IMR-90 (cell line): Measurements from ENCODE around the gene OGFOD1. TPM values are rescaled to one million over a fixed set of nuclear protein-coding genes. Genes with fewer than 3 reads are reported as not detected.

Source experiments
- ATAC-seq: fragments of 200-7000 bp; cut with Tn5 transposase; 2 replicates; pipeline ENCODE4 v1.9.1; 2020; ENCODE audit warnings: low read depth, mild to moderate bottlenecking, moderate library complexity
- BruUV-seq: library from RNA; stranded (reverse); fragments of 400-500 nt; replicated peaks from 2 replicates; lab custom pipeline; 2021; lab: Mats Ljungman, UMichigan
- CTCF ChIA-PET: fragments of 300-600 bp; formaldehyde crosslinking; extraction: SDS; loops from one replicate; lab custom pipeline; 2021; ENCODE audit warnings: antibody characterized with exemption; lab: Yijun Ruan, JAX
- POLR2A ChIA-PET: fragments of 300-600 bp; sonication (Branson Sonifier 250); formaldehyde crosslinking; loops from one replicate; lab custom pipeline; 2022; ENCODE audit warnings: antibody characterized with exemption; ENCODE audit not compliant: unreplicated experiment; lab: Charles Lee
- DNase-seq: peaks from one replicate; pipeline ENCODE4 v3.0.0; 2013
- H2AFZ ChIP-seq: replicated peaks from 2 replicates; pipeline ENCODE3; 2013; ENCODE audit warnings: low read length, mild to moderate bottlenecking; ENCODE audit not compliant: poor library complexity
- H2AK5ac ChIP-seq: 2 replicates; pipeline ENCODE4 v1.6.1; 2013; ENCODE audit warnings: low read depth, low read length, inconsistent platforms
- H2AK9ac ChIP-seq: replicated peaks from 2 replicates; pipeline ENCODE3; 2013; ENCODE audit warnings: mild to moderate bottlenecking, low read depth, low read length, moderate library complexity; ENCODE audit not compliant: poor library complexity
- H2BK120ac ChIP-seq: 2 replicates; pipeline ENCODE4 v1.6.1; 2013; ENCODE audit warnings: low read depth, low read length, inconsistent platforms
- H2BK15ac ChIP-seq: 3 replicates; pipeline ENCODE4 v1.6.1; 2013; ENCODE audit warnings: low read depth, low read length, inconsistent platforms
- H2BK20ac ChIP-seq: 2 replicates; pipeline ENCODE4 v1.6.1; 2013; ENCODE audit warnings: low read depth, mild to moderate bottlenecking, inconsistent platforms, low read length, moderate library complexity
- H2BK5ac ChIP-seq: 2 replicates; pipeline ENCODE4 v1.6.1; 2013; ENCODE audit warnings: mild to moderate bottlenecking, low read depth, low read length, inconsistent platforms; ENCODE audit not compliant: poor library complexity, severe bottlenecking
- H3K14ac ChIP-seq: replicated peaks from 2 replicates; pipeline ENCODE4 v1.6.1; 2013; ENCODE audit warnings: low read depth, low read length, inconsistent platforms
- H3K18ac ChIP-seq: 2 replicates; pipeline ENCODE4 v1.6.1; 2013; ENCODE audit warnings: low read depth, low read length, control low read depth
- H3K23ac ChIP-seq: 2 replicates; pipeline ENCODE4 v1.6.1; 2013; ENCODE audit warnings: low read depth, low read length, inconsistent platforms
- H3K27ac ChIP-seq: 2 replicates; pipeline ENCODE4 v1.5.1; 2013; ENCODE audit warnings: mild to moderate bottlenecking, control low read depth, low read length; ENCODE audit not compliant: insufficient read depth
- H3K27me3 ChIP-seq: 2 replicates; pipeline ENCODE4 v1.6.1; 2013; ENCODE audit warnings: low read length; ENCODE audit not compliant: control insufficient read depth, insufficient read depth
- H3K36me3 ChIP-seq: 2 replicates; pipeline ENCODE4 v1.6.1; 2013; ENCODE audit warnings: low read length, mixed read lengths; ENCODE audit not compliant: control insufficient read depth, insufficient read depth
- H3K4ac ChIP-seq: 2 replicates; pipeline ENCODE4 v1.6.1; 2013; ENCODE audit warnings: low read depth, low read length, inconsistent platforms
- H3K4me1 ChIP-seq: 2 replicates; pipeline ENCODE4 v1.6.1; 2013; ENCODE audit warnings: low read length, mixed read lengths; ENCODE audit not compliant: control insufficient read depth, insufficient read depth
- H3K4me2 ChIP-seq: 2 replicates; pipeline ENCODE4 v1.6.1; 2013; ENCODE audit warnings: low read depth, mild to moderate bottlenecking, control low read depth, low read length, moderate library complexity
- H3K4me3 ChIP-seq: 2 replicates; pipeline ENCODE4 v1.5.1; 2013; ENCODE audit warnings: low read depth, mild to moderate bottlenecking, control low read depth, low read length, moderate library complexity; ENCODE audit not compliant: insufficient read depth
- H3K56ac ChIP-seq: 2 replicates; pipeline ENCODE4 v1.6.1; 2013; ENCODE audit warnings: low read length, inconsistent platforms; ENCODE audit not compliant: insufficient read depth; ENCODE audit errors: extremely low read depth
- H3K79me1 ChIP-seq, 2 experiments: 2 replicates each; pipeline ENCODE4 v1.6.1; 2013; ENCODE audit warnings: low read length in 2 of 2, inconsistent platforms in 1 of 2, low read depth in 1 of 2
- H3K9ac ChIP-seq: 2 replicates; pipeline ENCODE4 v1.6.1; 2013; ENCODE audit warnings: low read depth, low read length, control low read depth
- H3K9me1 ChIP-seq: 2 replicates; pipeline ENCODE4 v1.6.1; 2013; ENCODE audit warnings: low read length, inconsistent platforms; ENCODE audit not compliant: insufficient read depth
- H3K9me3 ChIP-seq: 2 replicates; pipeline ENCODE4 v1.6.1; 2013; ENCODE audit warnings: low read length; ENCODE audit not compliant: control insufficient read depth, insufficient read depth
- H4K20me1 ChIP-seq: 2 replicates; pipeline ENCODE4 v1.6.1; 2013; ENCODE audit warnings: low read length, inconsistent platforms; ENCODE audit not compliant: insufficient read depth
- H4K5ac ChIP-seq: 2 replicates; pipeline ENCODE4 v1.6.1; 2013; ENCODE audit warnings: mild to moderate bottlenecking, low read depth, low read length, control low read depth
- H4K8ac ChIP-seq, 2 experiments: 2 replicates each; pipeline ENCODE4 v1.6.1; 2013; ENCODE audit warnings: low read depth in 2 of 2, low read length in 2 of 2, control low read depth in 1 of 2, inconsistent platforms in 1 of 2
- H4K91ac ChIP-seq: 2 replicates; pipeline ENCODE4 v1.6.1; 2013; ENCODE audit warnings: low read depth, low read length, inconsistent platforms; ENCODE audit not compliant: insufficient read depth
- CEBPB ChIP-seq: IDR thresholded peaks from 2 replicates; pipeline ENCODE4 v1.6.1; 2012; ENCODE audit warnings: low read depth, low read length, improper control_type of control experiment
- RCOR1 ChIP-seq: IDR thresholded peaks from 2 replicates; pipeline ENCODE4 v1.6.1; 2012; ENCODE audit warnings: mild to moderate bottlenecking, low read length, improper control_type of control experiment; ENCODE audit not compliant: insufficient replicate concordance
- WGBS, 2 experiments: methylation state at CpG; one replicate each; pipeline versions ENCODE4 v1.1.5 to v1.1.7; 2013; ENCODE audit warnings: missing lambda C conversion rate in 2 of 2; ENCODE audit not compliant: insufficient read length in 1 of 2; ENCODE audit errors: extremely low coverage in 2 of 2; 5-methylcytosine and 5-hydroxymethylcytosine counted together
- dilution Hi-C: fragments of 300-500 bp; cut with HindIII; formaldehyde crosslinking; loops from one replicate; pipeline ENCODE4 v1.14.3; 2018; ENCODE audit warnings: low sequenced_read_pairs; ENCODE audit not compliant: unreplicated experiment
- in situ Hi-C: fragments of 300-500 bp; cut with MboI; formaldehyde crosslinking; loops from 3 replicates; pipeline ENCODE4 v1.14.3; 2019; ENCODE audit warnings: low sequenced_read_pairs, inconsistent platforms, mixed read lengths
- intact Hi-C: fragments of 100-400 bp; cut with micrococcal nuclease; formaldehyde crosslinking; loops from 2 replicates; pipeline ENCODE4 v1.10.0; 2022
- polyA plus RNA-seq, 3 experiments: library from polyadenylated mRNA; depleted of rRNA; stranded (reverse); fragments of >200 nt; gene quantifications; 2 replicates each; pipeline ENCODE4 v1.2.3, GENCODE V29; 2012; ENCODE audit warnings: low replicate concordance in 1 of 3
- total RNA-seq: library from RNA; depleted of rRNA; stranded (reverse); fragments of >200 nt; gene quantifications from 2 replicates; pipeline ENCODE4 v1.2.3, GENCODE V29; 2012

The OGFOD1 gene
- total and polyA plus RNA-seq, 2 of the 4 experiments (the other 2 are of a cell fraction), result 43.5 to 103 TPM

- Histone ChIP-seq H3K4me2 (no peak overlapping the region), H3K27me3 (no peaks in the 10 kb centered on the region), H4K5ac (no peak overlapping the region), H3K36me3 (peaks cover 2% of the 10 kb centered on the region), H3K23ac (0 out of 2 replicates have a peak overlapping the region, but pooled peaks have one; percentile 41), H2AFZ (no peak overlapping the region), H3K4ac (no peak overlapping the region), H4K8ac (peak overlapping the region in 1 of 2 experiments; percentile 4; a peak in 1 of 4 replicates), H3K4me3 (no peak overlapping the region), H2BK5ac (no peak overlapping the region), H3K9me1 (peaks cover 2% of the 10 kb centered on the region; the same call in 1 of the 2 replicates), H2AK5ac (no peak overlapping the region), H3K9ac (no peak overlapping the region), H3K18ac (no peak overlapping the region), H2BK15ac (no peak overlapping the region), H3K4me1 (no peaks in the 10 kb centered on the region; the same call in 1 of the 2 replicates), H3K27ac (no peak overlapping the region), H4K91ac (no peak overlapping the region), H4K20me1 (0 out of 2 replicates have a peak, but pooled peaks cover 6% of the 10 kb centered on the region), H2BK20ac (no peak overlapping the region), H3K56ac (no peak overlapping the region), H3K14ac (no peak overlapping the region), H3K9me3 (no peaks in the 10 kb centered on the region), H2AK9ac (no peak overlapping the region), H3K79me1 (peaks cover 22 to 25% of the 10 kb centered on the region in 2 experiments), H2BK120ac (no peak overlapping the region)
- no peak for ATAC-seq
- ChIA-PET POLR2A (no interaction called here), CTCF (no interaction called here)
- in situ Hi-C loops (loop anchor here (5.0 kb wide), 1 partner anchor 87 kb away; no protein-coding TSS in a partner anchor), dilution Hi-C loops (no loop called here), intact Hi-C loops (loop anchor here (1.0 kb wide), 2 partner anchors 85 to 187 kb away; no protein-coding TSS in a partner anchor)
- 100% methylated on average over 1 of the region's 3 CpGs; no CpG with 5 or more reads in 1 of the 2 experiments for WGBS, 2 experiments
- TF ChIP-seq RCOR1, result no peak
- TF ChIP-seq CEBPB, result peak; percentile 45; the same call in 1 of the 2 replicates
- BruUV-seq, result no TSS peak
- DNase-seq, result peak; percentile 3
Observed at GRCh38 chr16:56514845-56515244, 63.5 kb downstream of the OGFOD1 start.
